Measurements from ENCODE around the gene C1orf21. TPM values are rescaled to one million over a fixed set of nuclear protein-coding genes. Genes with fewer than 3 reads are reported as not detected.

Gene C1orf21
- total and polyA plus RNA-seq, 10 donors = 9.7 to 60.4 (median 26.7) TPM

GRCh38 chr1:184658055-184658454, 271.2 kb downstream of the C1orf21 start:
- H3K4me3 ChIP-seq = no peak overlapping the region
- TF ChIP-seq, protein P1, sequence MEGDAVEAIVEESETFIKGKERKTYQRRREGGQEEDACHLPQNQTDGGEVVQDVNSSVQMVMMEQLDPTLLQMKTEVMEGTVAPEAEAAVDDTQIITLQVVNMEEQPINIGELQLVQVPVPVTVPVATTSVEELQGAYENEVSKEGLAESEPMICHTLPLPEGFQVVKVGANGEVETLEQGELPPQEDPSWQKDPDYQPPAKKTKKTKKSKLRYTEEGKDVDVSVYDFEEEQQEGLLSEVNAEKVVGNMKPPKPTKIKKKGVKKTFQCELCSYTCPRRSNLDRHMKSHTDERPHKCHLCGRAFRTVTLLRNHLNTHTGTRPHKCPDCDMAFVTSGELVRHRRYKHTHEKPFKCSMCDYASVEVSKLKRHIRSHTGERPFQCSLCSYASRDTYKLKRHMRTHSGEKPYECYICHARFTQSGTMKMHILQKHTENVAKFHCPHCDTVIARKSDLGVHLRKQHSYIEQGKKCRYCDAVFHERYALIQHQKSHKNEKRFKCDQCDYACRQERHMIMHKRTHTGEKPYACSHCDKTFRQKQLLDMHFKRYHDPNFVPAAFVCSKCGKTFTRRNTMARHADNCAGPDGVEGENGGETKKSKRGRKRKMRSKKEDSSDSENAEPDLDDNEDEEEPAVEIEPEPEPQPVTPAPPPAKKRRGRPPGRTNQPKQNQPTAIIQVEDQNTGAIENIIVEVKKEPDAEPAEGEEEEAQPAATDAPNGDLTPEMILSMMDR (IDR thresholded peaks at IDR 0.05 in 8 of 11, conservative IDR thresholded peaks at IDR 0.05 in 3 of 11) = no peak
- TF ChIP-seq POLR2AphosphoS5 (IDR thresholded peaks at IDR 0.05) = no peak
- TF ChIP-seq POLR2A (IDR thresholded peaks at IDR 0.05) = no peak
- no peaks in the 10 kb centered on the region for H3K36me3 ChIP-seq
- H3K27ac ChIP-seq = no peak overlapping the region
- H3K9me3 ChIP-seq = no peaks in the 10 kb centered on the region
- no peak for DNase-seq
- H3K4me1 ChIP-seq = no peaks in the 10 kb centered on the region
- no peaks in the 10 kb centered on the region for H3K27me3 ChIP-seq (replicated peaks in 1 of 7)
- intact Hi-C loops (cut with DNase I; ENCODE audit: low total_unique reads) = no loop called here
- 92 to 98% (median 96%) methylated on average over 2 of the region's 2 CpGs for WGBS, 5 donors

GRCh38 chr1:184660462-184661191, 273.8 kb downstream of the C1orf21 start:
- no peak overlapping the region for H3K27ac ChIP-seq
- no peaks in the 10 kb centered on the region for H3K36me3 ChIP-seq
- TF ChIP-seq, protein P1 (IDR thresholded peaks at IDR 0.05 in 8 of 11, conservative IDR thresholded peaks at IDR 0.05 in 3 of 11) = no peak
- TF ChIP-seq POLR2A (IDR thresholded peaks at IDR 0.05) (no peak), POLR2AphosphoS5 (IDR thresholded peaks at IDR 0.05) (no peak)
- peaks cover 0 to 15% (median 10%) of the 10 kb centered on the region in 6 donors for H3K4me1 ChIP-seq
- H3K4me3 ChIP-seq = no peak overlapping the region
- H3K27me3 ChIP-seq (replicated peaks in 1 of 7) = peaks cover 0 to 20% (median 0%) of the 10 kb centered on the region in 7 donors
- H3K9me3 ChIP-seq = no peaks in the 10 kb centered on the region
- WGBS, 5 donors = 83 to 94% (median 92%) methylated on average over 2 of the region's 2 CpGs
- no peak for DNase-seq
- intact Hi-C loops (cut with DNase I; ENCODE audit: low total_unique reads) = loop anchor here (10.0 kb wide), 1 partner anchor 586 kb away; no protein-coding TSS in a partner anchor

DNA sequence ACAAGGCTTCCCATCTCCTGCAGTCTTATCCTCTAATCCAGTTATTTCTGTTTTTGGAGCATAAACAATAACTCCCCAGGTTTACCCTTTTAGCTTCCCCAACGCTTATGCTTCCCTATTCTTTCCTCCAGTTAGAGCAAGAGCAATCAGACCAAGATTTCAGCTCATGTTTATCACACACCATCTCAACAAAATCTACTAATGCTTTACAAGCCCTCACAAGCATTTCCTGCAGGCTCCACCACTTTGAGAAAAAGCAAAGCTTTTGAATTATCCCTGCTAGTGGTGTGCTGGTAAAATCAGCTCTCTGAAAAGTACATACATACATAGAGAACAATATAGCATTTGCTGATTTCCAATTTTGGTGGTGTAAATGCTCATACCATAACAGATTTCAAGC, 275.0 kb downstream of the C1orf21 start:
- Histone ChIP-seq H3K27ac (no peak overlapping the region), H3K4me3 (no peak overlapping the region), H3K9me3 (no peaks in the 10 kb centered on the region), H3K4me1 (peaks cover 0 to 15% (median 10%) of the 10 kb centered on the region in 6 donors), H3K27me3 (replicated peaks in 1 of 7) (peaks cover 0 to 20% (median 0%) of the 10 kb centered on the region in 7 donors), H3K36me3 (no peaks in the 10 kb centered on the region)
- intact Hi-C loops (cut with DNase I; ENCODE audit: low total_unique reads) = loop anchor here (10.0 kb wide), 1 partner anchor 587 kb away; no protein-coding TSS in a partner anchor
- no peak for DNase-seq
- WGBS, 5 donors = 0 to 45% (median 34%) methylated on average over 1 of the region's 1 CpG
- TF ChIP-seq POLR2A (IDR thresholded peaks at IDR 0.05) = no peak
- TF ChIP-seq, protein P1 (IDR thresholded peaks at IDR 0.05 in 8 of 11, conservative IDR thresholded peaks at IDR 0.05 in 3 of 11) = no peak
- no peak for TF ChIP-seq POLR2AphosphoS5 (IDR thresholded peaks at IDR 0.05)

DNA sequence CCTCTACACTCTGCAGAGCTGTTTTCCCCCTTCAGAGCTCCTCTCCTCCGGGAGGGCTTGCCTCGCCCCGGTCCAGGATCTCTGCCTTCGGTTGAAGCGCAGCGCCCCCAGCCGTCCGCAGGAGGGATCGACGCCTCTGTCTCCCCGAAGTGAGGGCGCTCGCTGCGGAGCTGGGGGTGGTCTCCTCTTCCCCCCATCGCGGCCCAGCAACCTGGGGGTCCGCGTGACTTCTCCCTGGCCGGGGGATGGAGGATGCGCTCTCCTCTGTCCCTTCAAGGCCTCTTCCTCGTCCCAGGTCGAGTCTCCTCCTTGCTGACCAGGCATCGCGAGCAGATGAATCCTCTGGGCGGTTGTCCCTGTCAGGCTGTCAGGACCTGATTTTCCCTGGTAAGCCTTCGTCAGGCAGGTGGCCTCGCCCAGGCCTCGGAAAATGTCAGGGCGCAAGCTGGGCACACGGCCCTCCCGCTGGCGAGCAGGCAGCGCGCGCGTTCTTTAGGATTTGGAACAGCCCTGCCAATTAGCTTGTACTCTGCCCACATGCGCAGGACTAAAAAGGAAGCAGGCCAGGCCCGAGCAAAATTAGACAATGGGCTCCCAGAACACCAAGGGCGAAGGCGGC, 277.3 kb downstream of the C1orf21 start:
- 17 to 44% (median 25%) methylated on average over 19 to 40 of the region's 40 CpGs for WGBS, 5 donors
- H3K9me3 ChIP-seq = no peaks in the 10 kb centered on the region
- DNase-seq = peak; percentile 86
- H3K27ac ChIP-seq = no peak overlapping the region
- TF ChIP-seq POLR2A (IDR thresholded peaks at IDR 0.05) = no peak
- TF ChIP-seq, protein P1 (IDR thresholded peaks at IDR 0.05 in 8 of 11, conservative IDR thresholded peaks at IDR 0.05 in 3 of 11) = peak; percentile 54 to 86 (median 79)
- TF ChIP-seq POLR2AphosphoS5 (IDR thresholded peaks at IDR 0.05) = peak; percentile 28 to 62 (median 57)
- intact Hi-C loops (cut with DNase I; ENCODE audit: low total_unique reads) = loop anchor here (10.0 kb wide), 1 partner anchor 589 kb away; no protein-coding TSS in a partner anchor
- H3K36me3 ChIP-seq = no peaks in the 10 kb centered on the region
- H3K4me3 ChIP-seq = peak overlapping the region in 4 of 8 donors; percentile 1 to 53 (median 22)
- peaks cover 0 to 15% (median 10%) of the 10 kb centered on the region in 6 donors for H3K4me1 ChIP-seq
- peaks cover 0 to 20% (median 0%) of the 10 kb centered on the region in 7 donors for H3K27me3 ChIP-seq (replicated peaks in 1 of 7)
